Measurements from ENCODE around the gene GRK1. TPM values are rescaled to one million over a fixed set of nuclear protein-coding genes. Genes with fewer than 3 reads are reported as not detected.

Gene GRK1
- total and polyA plus RNA-seq, 2 donors = 0.03 to 0.05 TPM

GRCh38 chr13:113649212-113649611, 17.8 kb upstream of the GRK1 start:
- Histone ChIP-seq H3K4me1 (ENCODE audit: insufficient read depth) (no peaks in the 10 kb centered on the region), H3K4me3 (ENCODE audit: low read depth, low read length) (no peak overlapping the region), H3K27ac (ENCODE audit: low read depth) (no peak overlapping the region), H3K36me3 (ENCODE audit: insufficient read depth) (no peaks in the 10 kb centered on the region)
- DNase-seq (ENCODE audit: extremely low spot score) = no peak
- 92% methylated on average over 17 of the region's 17 CpGs for WGBS

- H3K27ac ChIP-seq (ENCODE audit: low read depth) = no peak overlapping the region
- H3K4me3 ChIP-seq (ENCODE audit: low read depth, low read length) = no peak overlapping the region
- 85% methylated on average over 15 of the region's 15 CpGs for WGBS
- no peaks in the 10 kb centered on the region for H3K36me3 ChIP-seq (ENCODE audit: insufficient read depth)
- H3K4me1 ChIP-seq (ENCODE audit: insufficient read depth) = no peaks in the 10 kb centered on the region
- no peak for DNase-seq (ENCODE audit: extremely low spot score)
These were observed 16.7 kb upstream of the GRK1 start for GRCh38 chr13:113650275-113650674.

DNA sequence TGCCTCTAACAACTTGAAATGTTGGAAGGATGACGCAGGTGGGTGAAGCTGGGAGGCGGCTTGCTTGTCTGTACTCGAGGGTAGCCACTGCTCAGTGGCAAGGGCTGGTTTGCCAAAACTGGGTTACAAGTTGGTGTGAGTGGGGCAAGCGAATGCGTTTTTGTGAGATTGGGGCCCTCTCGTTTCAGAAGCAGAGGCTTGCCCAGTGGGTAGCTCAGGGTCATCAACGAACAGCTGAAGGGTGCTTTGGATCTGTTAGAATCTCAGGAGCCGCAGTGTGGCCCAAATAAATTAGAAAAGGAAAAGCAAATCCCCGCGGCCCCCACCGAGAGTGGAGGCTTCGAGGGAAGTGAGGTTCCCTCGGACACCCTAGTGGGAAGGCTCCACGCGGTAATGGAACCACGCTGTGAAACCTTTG, 16.3 kb upstream of the GRK1 start:
- Histone ChIP-seq H3K36me3 (ENCODE audit: insufficient read depth) (no peaks in the 10 kb centered on the region), H3K4me1 (ENCODE audit: insufficient read depth) (no peaks in the 10 kb centered on the region), H3K27ac (ENCODE audit: low read depth) (no peak overlapping the region), H3K4me3 (ENCODE audit: low read depth, low read length) (no peak overlapping the region)
- WGBS = 92% methylated on average over 16 of the region's 16 CpGs
- no peak for DNase-seq (ENCODE audit: extremely low spot score)

GRCh38 chr13:113651511-113652403, 15.3 kb upstream of the GRK1 start:
- Histone ChIP-seq H3K4me1 (ENCODE audit: insufficient read depth) (no peaks in the 10 kb centered on the region), H3K4me3 (ENCODE audit: low read depth, low read length) (no peak overlapping the region), H3K27ac (ENCODE audit: low read depth) (no peak overlapping the region), H3K36me3 (ENCODE audit: insufficient read depth) (no peaks in the 10 kb centered on the region)
- no peak for DNase-seq (ENCODE audit: extremely low spot score)
- 91% methylated on average over 37 of the region's 37 CpGs for WGBS

- no peak for DNase-seq (ENCODE audit: extremely low spot score)
- Histone ChIP-seq H3K27ac (ENCODE audit: low read depth) (no peak overlapping the region), H3K36me3 (ENCODE audit: insufficient read depth) (no peaks in the 10 kb centered on the region), H3K4me3 (ENCODE audit: low read depth, low read length) (no peak overlapping the region), H3K4me1 (ENCODE audit: insufficient read depth) (no peaks in the 10 kb centered on the region)
- 89% methylated on average over 24 of the region's 24 CpGs for whole genome bisulfite sequencing
These were observed 14.4 kb upstream of the GRK1 start for GRCh38 chr13:113652404-113653263.

DNA sequence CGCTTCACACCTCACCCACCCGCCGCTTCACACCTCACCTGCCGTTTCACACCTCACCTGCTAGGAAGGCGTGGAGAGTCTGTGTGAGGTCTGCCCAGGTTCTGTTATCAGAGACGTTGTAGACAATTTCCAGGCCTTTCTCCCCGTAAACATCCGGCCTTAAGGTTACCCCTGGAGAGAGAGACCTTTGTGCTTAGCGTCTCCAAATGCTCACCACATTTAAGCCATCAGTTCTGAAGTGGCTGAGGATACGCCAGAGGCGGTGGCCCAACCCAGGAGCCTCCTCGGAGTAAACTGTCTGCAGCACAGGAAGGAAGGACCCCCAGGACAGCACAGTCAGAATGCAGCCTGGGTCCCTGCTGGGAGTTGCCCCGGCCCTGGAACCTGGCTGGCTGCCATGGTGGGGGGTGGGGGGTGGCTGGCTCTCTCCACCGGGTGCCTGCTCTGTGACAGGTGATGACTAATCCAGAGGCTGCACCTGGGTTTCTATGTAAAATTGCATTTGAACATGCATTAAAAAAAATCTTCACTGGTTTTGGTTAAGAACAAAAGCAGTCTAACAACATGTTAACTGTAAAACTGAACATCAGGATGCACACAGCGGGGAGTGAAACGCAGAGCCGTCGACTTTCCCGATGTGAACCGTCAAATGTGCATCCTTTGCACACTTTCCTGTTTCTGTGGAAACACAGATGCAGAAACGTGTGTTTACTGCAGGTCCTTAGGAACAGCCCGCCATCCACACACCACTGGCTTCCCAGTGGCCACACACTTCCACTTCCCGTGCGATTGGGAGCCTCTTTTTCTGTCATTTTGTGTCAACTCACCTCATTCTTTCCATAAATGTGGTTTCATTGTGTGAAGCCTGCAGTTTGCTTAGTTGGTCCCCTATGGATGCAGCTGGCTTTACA, 13.5 kb upstream of the GRK1 start:
- Histone ChIP-seq H3K4me1 (ENCODE audit: insufficient read depth) (no peaks in the 10 kb centered on the region), H3K27ac (ENCODE audit: low read depth) (no peak overlapping the region), H3K4me3 (ENCODE audit: low read depth, low read length) (no peak overlapping the region), H3K36me3 (ENCODE audit: insufficient read depth) (no peaks in the 10 kb centered on the region)
- DNase-seq (ENCODE audit: extremely low spot score) = no peak
- 62% methylated on average over 24 of the region's 24 CpGs for WGBS

DNA sequence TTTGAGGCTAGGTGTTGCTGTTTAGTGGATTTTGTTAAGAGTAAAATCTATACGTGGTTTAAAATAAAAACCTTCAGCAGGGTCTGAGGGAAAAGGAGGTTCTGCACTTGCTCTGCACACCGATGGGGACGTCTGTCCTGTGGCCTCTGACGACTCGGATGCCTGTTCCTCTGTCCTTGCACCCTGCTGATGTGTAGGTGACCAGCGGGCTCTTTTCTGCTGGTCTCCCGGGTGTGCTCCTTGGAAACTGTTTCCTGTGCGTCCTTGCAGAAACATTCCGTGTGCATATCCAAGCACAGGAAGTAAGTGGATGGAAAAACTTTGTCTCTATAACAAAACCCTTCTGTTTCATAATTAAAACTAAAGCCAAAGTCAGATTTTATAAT, 12.9 kb upstream of the GRK1 start:
- Histone ChIP-seq H3K4me1 (ENCODE audit: insufficient read depth) (no peaks in the 10 kb centered on the region), H3K4me3 (ENCODE audit: low read depth, low read length) (no peak overlapping the region), H3K27ac (ENCODE audit: low read depth) (no peak overlapping the region), H3K36me3 (ENCODE audit: insufficient read depth) (no peaks in the 10 kb centered on the region)
- 68% methylated on average over 9 of the region's 9 CpGs for WGBS
- DNase-seq (ENCODE audit: extremely low spot score) = no peak

GRCh38 chr13:113654591-113655345, 12.3 kb upstream of the GRK1 start:
- Histone ChIP-seq H3K36me3 (ENCODE audit: insufficient read depth) (no peaks in the 10 kb centered on the region), H3K4me3 (ENCODE audit: low read depth, low read length) (no peak overlapping the region), H3K4me1 (ENCODE audit: insufficient read depth) (no peaks in the 10 kb centered on the region), H3K27ac (ENCODE audit: low read depth) (no peak overlapping the region)
- no peak for DNase-seq (ENCODE audit: extremely low spot score)
- 90% methylated on average over 39 of the region's 39 CpGs for WGBS

DNA sequence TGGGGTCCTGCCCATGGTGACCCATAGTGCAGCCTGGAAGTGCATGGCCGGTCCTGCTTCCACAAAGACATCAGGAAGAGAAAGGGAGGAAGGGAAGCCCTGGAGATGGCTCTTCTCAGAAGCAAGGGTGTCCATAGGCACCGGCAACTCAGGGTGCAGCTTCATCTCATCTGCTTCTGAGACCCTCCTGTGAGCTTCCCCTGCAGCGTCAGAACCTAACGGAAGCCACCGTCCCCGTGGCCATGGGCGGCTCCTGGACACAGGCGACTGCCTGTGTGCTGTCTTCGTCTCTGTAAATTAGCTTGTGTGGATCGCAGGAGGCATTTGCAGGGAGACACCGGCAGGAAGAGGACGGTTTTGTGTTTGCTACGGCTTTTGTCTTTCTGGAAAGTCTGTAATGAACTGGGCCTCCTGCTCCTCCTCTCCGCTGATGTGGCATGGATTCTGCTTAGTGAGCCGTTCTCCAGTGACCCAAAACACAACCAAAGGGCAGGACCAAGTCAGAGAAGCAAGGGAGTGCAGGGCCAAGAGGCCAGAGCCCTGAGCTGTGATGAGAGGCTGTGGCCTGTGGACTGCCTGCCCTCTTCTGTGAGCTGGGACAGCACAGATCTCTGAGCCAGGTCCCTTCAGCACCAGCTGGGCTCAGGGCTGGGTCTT, 11.5 kb upstream of the GRK1 start:
- Histone ChIP-seq H3K4me3 (ENCODE audit: low read depth, low read length) (no peak overlapping the region), H3K4me1 (ENCODE audit: insufficient read depth) (no peaks in the 10 kb centered on the region), H3K36me3 (ENCODE audit: insufficient read depth) (no peaks in the 10 kb centered on the region), H3K27ac (ENCODE audit: low read depth) (no peak overlapping the region)
- 80% methylated on average over 15 of the region's 15 CpGs for WGBS
- DNase-seq (ENCODE audit: extremely low spot score) = no peak

DNA sequence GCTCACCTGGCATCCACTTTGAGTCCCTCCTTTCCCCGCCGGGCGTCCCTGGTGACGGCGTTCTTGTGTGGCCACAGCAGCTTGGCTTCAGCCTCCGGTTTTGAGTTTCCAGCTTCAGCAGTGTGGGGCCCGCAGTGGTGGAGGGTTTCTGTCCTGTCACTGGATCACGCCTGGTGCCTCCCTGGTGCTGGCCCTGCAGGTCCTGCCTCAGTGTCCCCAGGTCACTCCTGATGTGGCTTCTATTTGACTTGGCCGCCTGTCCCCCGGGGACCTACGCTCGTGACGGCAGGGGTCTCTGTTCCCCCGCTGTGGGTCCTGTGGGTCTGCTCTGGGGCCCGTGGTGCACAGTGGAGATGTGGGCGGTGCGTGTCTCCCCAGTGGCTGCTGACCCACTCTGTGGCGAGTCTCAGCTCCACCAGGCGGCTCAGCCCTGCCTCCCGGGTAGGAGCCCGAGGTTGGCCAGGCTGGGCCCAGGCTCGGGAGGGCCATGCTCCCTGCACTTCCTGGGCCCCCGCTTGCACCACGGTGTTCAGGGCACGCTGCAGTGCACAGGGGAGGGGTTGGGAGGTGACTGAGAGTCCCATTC, 10.9 kb upstream of the GRK1 start:
- 92% methylated on average over 25 of the region's 25 CpGs for WGBS
- Histone ChIP-seq H3K36me3 (ENCODE audit: insufficient read depth) (no peaks in the 10 kb centered on the region), H3K4me1 (ENCODE audit: insufficient read depth) (no peaks in the 10 kb centered on the region), H3K4me3 (ENCODE audit: low read depth, low read length) (no peak overlapping the region), H3K27ac (ENCODE audit: low read depth) (no peak overlapping the region)
- DNase-seq (ENCODE audit: extremely low spot score) = no peak

DNA sequence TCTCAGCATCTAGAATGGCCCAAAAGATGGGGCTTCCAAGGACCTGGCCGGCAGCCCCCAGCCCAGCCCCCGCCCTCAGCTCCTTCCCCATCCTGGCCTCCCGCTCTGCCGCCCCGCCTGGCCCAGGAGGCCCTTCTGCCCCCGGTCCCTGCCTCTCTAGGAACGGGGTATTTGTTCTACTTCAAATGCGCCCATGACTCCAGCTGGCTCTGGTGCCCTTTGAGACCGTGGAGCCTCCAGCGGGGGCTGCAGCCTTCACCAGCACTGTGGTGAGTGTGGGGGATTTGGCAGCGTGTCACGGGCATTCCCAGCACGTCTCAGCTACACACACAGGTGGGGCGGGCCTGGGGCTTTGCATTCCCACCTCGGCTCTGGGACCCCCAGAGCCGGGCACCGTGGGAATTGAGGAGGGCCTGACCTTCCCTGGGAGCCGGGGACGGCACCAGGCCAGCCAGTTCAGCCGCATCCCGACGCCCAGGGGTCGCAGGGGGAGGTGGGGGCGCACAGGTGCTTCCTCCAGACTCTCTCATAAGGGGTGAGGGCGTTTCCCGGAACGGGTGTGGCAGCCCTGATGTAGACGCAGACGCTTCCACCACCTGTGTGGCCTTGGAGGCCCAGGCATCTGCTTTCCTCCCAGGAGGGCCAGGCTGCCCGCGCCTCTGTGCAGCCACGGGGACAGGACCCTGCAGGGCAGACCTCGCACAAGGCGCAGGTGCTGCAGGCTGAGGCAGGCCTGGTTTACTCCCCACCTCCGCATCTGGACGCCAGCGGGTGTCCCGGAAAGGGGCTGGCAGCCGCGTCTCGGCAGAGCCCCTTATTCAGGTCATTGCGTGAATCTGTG, 10.0 kb upstream of the GRK1 start:
- Histone ChIP-seq H3K4me1 (ENCODE audit: insufficient read depth) (no peaks in the 10 kb centered on the region), H3K4me3 (ENCODE audit: low read depth, low read length) (no peak overlapping the region), H3K27ac (ENCODE audit: low read depth) (no peak overlapping the region), H3K36me3 (ENCODE audit: insufficient read depth) (no peaks in the 10 kb centered on the region)
- DNase-seq (ENCODE audit: extremely low spot score) = no peak
- 79% methylated on average over 42 of the region's 42 CpGs for WGBS

Data from urinary bladder (tissue), 4 donors.